Peyer's patch (tissue), 4 donors: ENCODE data around the gene MAIP1. TPM values are rescaled to one million over a fixed set of nuclear protein-coding genes. Genes with fewer than 3 reads are reported as not detected.
A peak's percentile ranks its signal among the peaks of the same experiment; 100 is the strongest.

Source experiments
- DNase-seq, 3 donors: peaks; one replicate each; pipeline ENCODE4 v3.0.0-alpha.2; 2017 to 2019
- H3K27ac ChIP-seq, 4 donors: fragments of 200-600 bp; sonication (generic); one replicate each; pipeline ENCODE4 v1.5.1; 2016 to 2019
- H3K27me3 ChIP-seq, 2 donors: fragments of 200-600 bp; sonication (generic); one replicate each; pipeline ENCODE4 v1.5.1; 2019
- H3K36me3 ChIP-seq, 3 donors: fragments of 200-600 bp; sonication (generic); one replicate each; pipeline ENCODE4 v1.5.1; 2016 to 2019
- H3K4me1 ChIP-seq, 4 donors: fragments of 200-600 bp; sonication (generic); one replicate each; pipeline ENCODE4 v1.5.1; 2016 to 2019
- H3K4me3 ChIP-seq, 4 donors: fragments of 200-600 bp; sonication (generic); 1 replicate in 3 of 4; 2 replicates in 1 of 4; pipeline ENCODE4 v1.5.1; 2016 to 2019; ENCODE audit warnings: mild to moderate bottlenecking in 1 of 4
- H3K9me3 ChIP-seq, 4 donors: fragments of 200-600 bp; sonication (generic); one replicate each; pipeline ENCODE4 v1.5.1; 2016 to 2019; ENCODE audit warnings: mild to moderate bottlenecking in 1 of 4
- POLR2A ChIP-seq, 2 donors: fragments of 450-650 bp; IDR thresholded peaks; one replicate each; pipeline ENCODE4 v1.5.1; 2017; ENCODE audit warnings: antibody characterized with exemption in 2 of 2, mild to moderate bottlenecking in 2 of 2, moderate library complexity in 2 of 2
- total RNA-seq, 4 donors: library from RNA; depleted of rRNA; stranded (reverse); fragments of >200 nt; gene quantifications; one replicate each; pipeline ENCODE4 v1.1.0, GENCODE V29; 2016
- TF ChIP-seq, protein P1 (sequence below), 6 experiments: fragments of 450-650 bp in 4 of 6; fragments of 200-600 bp in 2 of 6; sonication (generic) in 1 of 6; IDR thresholded peaks; one replicate each; pipeline ENCODE4 v1.5.1; 2017 to 2019; ENCODE audit warnings: antibody characterized with exemption in 6 of 6, mild to moderate bottlenecking in 3 of 6, moderate library complexity in 1 of 6

Gene MAIP1
- total RNA-seq, 4 donors from 2014 or later = 8.3 to 58.2 (median 26.8) TPM

GRCh38 chr2:199983534-199983933, 28.2 kb downstream of the MAIP1 start:
- Histone ChIP-seq H3K27ac (no peak overlapping the region), H3K27me3 (no peaks in the 10 kb centered on the region)
- TF ChIP-seq, protein P1, sequence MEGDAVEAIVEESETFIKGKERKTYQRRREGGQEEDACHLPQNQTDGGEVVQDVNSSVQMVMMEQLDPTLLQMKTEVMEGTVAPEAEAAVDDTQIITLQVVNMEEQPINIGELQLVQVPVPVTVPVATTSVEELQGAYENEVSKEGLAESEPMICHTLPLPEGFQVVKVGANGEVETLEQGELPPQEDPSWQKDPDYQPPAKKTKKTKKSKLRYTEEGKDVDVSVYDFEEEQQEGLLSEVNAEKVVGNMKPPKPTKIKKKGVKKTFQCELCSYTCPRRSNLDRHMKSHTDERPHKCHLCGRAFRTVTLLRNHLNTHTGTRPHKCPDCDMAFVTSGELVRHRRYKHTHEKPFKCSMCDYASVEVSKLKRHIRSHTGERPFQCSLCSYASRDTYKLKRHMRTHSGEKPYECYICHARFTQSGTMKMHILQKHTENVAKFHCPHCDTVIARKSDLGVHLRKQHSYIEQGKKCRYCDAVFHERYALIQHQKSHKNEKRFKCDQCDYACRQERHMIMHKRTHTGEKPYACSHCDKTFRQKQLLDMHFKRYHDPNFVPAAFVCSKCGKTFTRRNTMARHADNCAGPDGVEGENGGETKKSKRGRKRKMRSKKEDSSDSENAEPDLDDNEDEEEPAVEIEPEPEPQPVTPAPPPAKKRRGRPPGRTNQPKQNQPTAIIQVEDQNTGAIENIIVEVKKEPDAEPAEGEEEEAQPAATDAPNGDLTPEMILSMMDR (IDR thresholded peaks at IDR 0.05) = no peak
- TF ChIP-seq POLR2A (IDR thresholded peaks at IDR 0.05) = no peak

DNA sequence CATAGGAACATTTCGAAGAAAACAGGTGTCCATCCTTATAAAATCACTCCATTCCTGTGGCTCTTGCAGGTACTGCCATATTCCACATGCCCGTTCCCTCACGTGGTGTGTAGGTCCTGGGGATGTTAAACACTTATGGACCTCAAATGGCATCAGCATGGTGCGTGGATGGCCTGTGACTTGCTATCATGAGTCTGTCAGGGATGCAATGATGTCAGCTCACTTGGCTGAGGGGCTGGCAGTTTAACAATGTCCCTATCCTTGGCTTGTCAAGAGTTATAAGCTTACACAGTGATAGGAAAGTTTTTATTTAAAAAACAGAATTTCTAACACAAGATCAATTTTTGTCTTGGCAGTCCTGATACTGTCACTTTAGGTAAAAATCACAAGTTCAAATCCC, 28.8 kb downstream of the MAIP1 start:
- H3K4me1 ChIP-seq = peaks cover 0 to 3% (median 0%) of the 10 kb centered on the region in 4 donors
- H3K36me3 ChIP-seq = no peaks in the 10 kb centered on the region
- H3K9me3 ChIP-seq = no peaks in the 10 kb centered on the region
- no peak overlapping the region for H3K4me3 ChIP-seq
- TF ChIP-seq POLR2A (IDR thresholded peaks at IDR 0.05) = no peak
- TF ChIP-seq, protein P1 (IDR thresholded peaks at IDR 0.05) = no peak
- no peak for DNase-seq
- H3K27ac ChIP-seq = no peak overlapping the region
- H3K27me3 ChIP-seq = no peaks in the 10 kb centered on the region

More at GRCh38 chr2:199983534-199983933, 28.2 kb downstream of the MAIP1 start:
- Histone ChIP-seq H3K36me3 (no peaks in the 10 kb centered on the region), H3K9me3 (no peaks in the 10 kb centered on the region), H3K4me3 (no peak overlapping the region), H3K4me1 (peaks cover 0 to 3% (median 0%) of the 10 kb centered on the region in 4 donors)
- no peak for DNase-seq

DNA sequence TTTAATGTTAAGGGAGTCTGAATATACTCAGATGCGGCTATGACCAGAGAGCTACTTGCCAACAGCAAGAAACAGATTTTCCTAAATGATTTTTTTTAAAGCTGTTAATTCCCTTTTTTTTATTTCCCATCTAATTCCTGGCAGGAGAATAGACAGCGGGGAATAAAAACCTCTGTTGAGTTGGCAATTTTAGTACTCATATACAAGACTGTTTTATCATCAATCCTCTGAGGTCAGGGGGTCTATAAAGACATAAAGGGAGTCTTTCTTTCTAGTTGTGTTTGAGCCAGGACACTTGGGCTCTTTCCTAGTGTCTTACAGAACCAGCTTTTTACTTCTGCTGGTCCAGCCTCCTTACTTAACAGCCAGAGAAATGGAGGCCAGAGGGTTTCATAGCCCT, 29.4 kb downstream of the MAIP1 start:
- Histone ChIP-seq H3K4me3 (no peak overlapping the region), H3K4me1 (peaks cover 0 to 1% (median 0%) of the 10 kb centered on the region in 4 donors), H3K9me3 (no peaks in the 10 kb centered on the region), H3K27me3 (no peaks in the 10 kb centered on the region), H3K36me3 (no peaks in the 10 kb centered on the region), H3K27ac (no peak overlapping the region)
- TF ChIP-seq, protein P1 (IDR thresholded peaks at IDR 0.05) = no peak
- TF ChIP-seq POLR2A (IDR thresholded peaks at IDR 0.05) = no peak
- DNase-seq = no peak

DNA sequence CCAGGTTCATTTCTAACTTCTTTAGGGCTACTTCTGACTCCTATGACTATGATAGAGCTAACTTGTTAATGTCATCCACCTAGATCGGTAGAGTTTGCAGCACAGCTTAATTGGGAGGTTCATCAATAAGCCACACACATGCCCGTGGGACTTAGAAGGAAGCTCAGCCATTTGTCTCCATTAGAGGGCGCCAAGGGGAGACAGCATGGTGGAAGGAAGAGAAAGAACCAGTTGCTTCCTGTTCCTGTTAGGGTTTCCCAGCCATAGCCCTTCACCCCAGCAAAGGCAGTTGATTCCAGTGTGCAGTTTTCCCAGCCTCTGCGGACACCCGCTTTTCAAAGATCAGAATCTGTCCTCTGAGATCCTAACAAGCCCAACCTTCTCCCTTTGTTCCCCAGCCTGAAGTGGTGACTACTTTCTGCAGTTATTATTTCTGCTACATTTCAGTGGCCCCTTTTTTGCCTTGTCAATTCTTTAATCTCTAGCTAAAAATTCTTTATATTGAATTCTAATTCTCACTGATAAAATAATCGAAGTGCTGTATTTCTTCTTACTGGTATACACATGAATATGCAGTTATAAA, 30.3 kb downstream of the MAIP1 start:
- H3K4me3 ChIP-seq = no peak overlapping the region
- H3K36me3 ChIP-seq = no peaks in the 10 kb centered on the region
- DNase-seq = peak in 2 of 3 donors; percentile 26 to 84
- no peak for TF ChIP-seq POLR2A (IDR thresholded peaks at IDR 0.05)
- TF ChIP-seq, protein P1 (IDR thresholded peaks at IDR 0.05) = peak in 4 of 6 experiments; percentile 46 to 77 (median 67)
- H3K4me1 ChIP-seq = no peaks in the 10 kb centered on the region
- H3K27ac ChIP-seq = no peak overlapping the region
- H3K9me3 ChIP-seq = no peaks in the 10 kb centered on the region
- H3K27me3 ChIP-seq = no peaks in the 10 kb centered on the region

- TF ChIP-seq, protein P1 (IDR thresholded peaks at IDR 0.05) = no peak
- no peak for TF ChIP-seq POLR2A (IDR thresholded peaks at IDR 0.05)
- no peaks in the 10 kb centered on the region for H3K4me1 ChIP-seq
- H3K9me3 ChIP-seq = no peaks in the 10 kb centered on the region
- no peak overlapping the region for H3K4me3 ChIP-seq
- no peak for DNase-seq
- H3K36me3 ChIP-seq = no peaks in the 10 kb centered on the region
- H3K27me3 ChIP-seq = no peaks in the 10 kb centered on the region
- no peak overlapping the region for H3K27ac ChIP-seq
Observed at GRCh38 chr2:199987586-199987985, 32.2 kb downstream of the MAIP1 start.
